CD4-positive, alpha-beta T cell (primary cell): ENCODE data around the gene VAMP8. TPM values are rescaled to one million over a fixed set of nuclear protein-coding genes. Genes with fewer than 3 reads are reported as not detected.
A peak's percentile ranks its signal among the peaks of the same experiment; 100 is the strongest.

Experiments
- ATAC-seq: fragments of 200-7000 bp; cut with Tn5 transposase; one replicate; pipeline ENCODE4 v1.10.0; 2022; ENCODE audit warnings: mild to moderate bottlenecking; ENCODE audit not compliant: poor library complexity
- CTCF ChIA-PET: fragments of 350-600 bp; sonication (Branson Sonifier 250); formaldehyde crosslinking; loops from one replicate; lab custom pipeline; 2021; ENCODE audit warnings: antibody characterized with exemption, inconsistent platforms; lab: Charles Lee
- POLR2A ChIA-PET: fragments of 350-600 bp; sonication (Branson Sonifier 250); formaldehyde crosslinking; loops from one replicate; lab custom pipeline; 2021; ENCODE audit warnings: antibody characterized with exemption, inconsistent platforms; lab: Charles Lee
- DNase-seq, 14 experiments: peaks; one replicate each; pipeline ENCODE4 v3.0.0-alpha.2; 2013 to 2020; ENCODE audit warnings: mixed read lengths in 2 of 14
- H3K27ac ChIP-seq, 2 donors: one replicate each; pipeline versions ENCODE4 v1.5.1 to v1.7.0; 2013; ENCODE audit warnings: low read length in 2 of 2, low read depth in 1 of 2, mild to moderate bottlenecking in 1 of 2
- H3K27me3 ChIP-seq, 2 experiments: 1 replicate in 1 of 2; 2 replicates in 1 of 2; pipeline versions ENCODE4 v1.6.1 to v1.7.0; 2013; ENCODE audit warnings: low read length in 2 of 2, control low read depth in 1 of 2, mild to moderate bottlenecking in 1 of 2, moderate library complexity in 1 of 2; ENCODE audit not compliant: insufficient read depth in 2 of 2, control insufficient read depth in 1 of 2
- H3K36me3 ChIP-seq: one replicate; pipeline ENCODE4 v1.6.1; 2013; ENCODE audit warnings: low read length, control low read depth; ENCODE audit not compliant: insufficient read depth
- H3K4me1 ChIP-seq: one replicate; pipeline ENCODE4 v1.6.1; 2013; ENCODE audit warnings: low read length, control low read depth; ENCODE audit not compliant: insufficient read depth
- H3K4me3 ChIP-seq: one replicate; pipeline ENCODE4 v1.5.1; 2013; ENCODE audit warnings: mild to moderate bottlenecking, low read length, moderate library complexity
- H3K9me3 ChIP-seq, 2 experiments: 1 replicate in 1 of 2; 2 replicates in 1 of 2; pipeline versions ENCODE4 v1.6.1 to v1.7.0; 2013; ENCODE audit warnings: low read length in 2 of 2, mild to moderate bottlenecking in 2 of 2, control low read depth in 1 of 2, moderate library complexity in 1 of 2; ENCODE audit not compliant: control insufficient read depth in 1 of 2, insufficient read depth in 1 of 2
- H3K27ac Mint-ChIP-seq: one replicate; pipeline ENCODE4 v1.8.0; 2020; ENCODE audit warnings: mixed read lengths
- H3K27me3 Mint-ChIP-seq: one replicate; pipeline ENCODE4 v1.8.0; 2021; ENCODE audit warnings: mixed read lengths
- H3K36me3 Mint-ChIP-seq: one replicate; pipeline ENCODE4 v1.8.0; 2021; ENCODE audit warnings: low read depth, mixed read lengths
- H3K4me1 Mint-ChIP-seq: one replicate; pipeline ENCODE4 v1.8.0; 2021; ENCODE audit warnings: low read depth, mixed read lengths
- H3K4me3 Mint-ChIP-seq: one replicate; pipeline ENCODE4 v1.8.0; 2020; ENCODE audit warnings: mild to moderate bottlenecking, mixed read lengths
- H3K9me3 Mint-ChIP-seq: one replicate; pipeline ENCODE4 v1.8.0; 2020; ENCODE audit warnings: mixed read lengths
- intact Hi-C, 2 experiments: fragments of 100-400 bp; cut with DNase I in 1 of 2; cut with micrococcal nuclease in 1 of 2; formaldehyde crosslinking; loops; one replicate each; pipeline versions ENCODE4 v1.15.1 to v1.9.0; 2023 to 2025; cut with DNase I, micrococcal nuclease
- total RNA-seq, 174 experiments: library from RNA in 2 of 174; stranded (reverse) in 2 of 174; gene quantifications; one replicate each; pipeline ENCODE4 v1.2.3 and lab custom pipeline; 2021 to 2026
- TF ChIP-seq, protein P1 (sequence below): fragments of 200-600 bp; IDR thresholded peaks from one replicate; pipeline ENCODE4 v1.8.0; 2022; ENCODE audit warnings: antibody characterized with exemption, mild to moderate bottlenecking

VAMP8 gene
- total RNA-seq, 2 experiments from 2014 or later: 32.3 to 37.3 TPM

DNA sequence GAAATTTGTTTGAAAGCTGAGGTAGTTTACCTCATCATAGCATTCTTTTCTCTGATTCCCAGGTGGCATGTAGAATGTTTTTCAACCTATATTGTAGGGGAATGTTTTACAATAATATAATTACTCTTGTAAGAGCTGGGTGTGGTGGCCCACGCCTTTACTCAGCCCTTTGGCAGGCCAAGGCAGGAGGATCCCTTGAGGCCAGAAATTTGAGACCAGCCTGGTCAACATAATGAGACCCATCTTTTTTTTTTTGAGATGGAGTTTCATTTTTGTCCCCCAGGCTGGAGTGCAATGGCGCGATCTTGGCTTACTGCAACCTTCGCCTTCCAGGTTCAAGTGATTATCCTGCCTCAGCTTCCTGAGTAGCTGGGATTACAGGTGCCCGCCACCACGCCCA lies 42.2 kb downstream of the VAMP8 start:
- H3K27me3 Mint-ChIP-seq: no peaks in the 10 kb centered on the region
- H3K4me3 Mint-ChIP-seq: peak overlapping the region; percentile 36
- H3K9me3 ChIP-seq: no peaks in the 10 kb centered on the region
- H3K27ac Mint-ChIP-seq: peak overlapping the region; percentile 9
- no peaks in the 10 kb centered on the region for H3K27me3 ChIP-seq
- H3K27ac ChIP-seq: no peak overlapping the region
- peaks cover 28% of the 10 kb centered on the region for H3K4me1 ChIP-seq
- CTCF ChIA-PET: interaction anchor here (2.5 kb wide), 1 partner anchor 18 kb away, joined by 8 read pairs; no protein-coding TSS in a partner anchor
- POLR2A ChIA-PET: interaction anchor here (1.0 to 1.1 kb wide), 2 partner anchors 18 to 81 kb away, joined by 3 to 4 read pairs; no protein-coding TSS in a partner anchor
- no peaks in the 10 kb centered on the region for H3K9me3 Mint-ChIP-seq
- peaks cover 57% of the 10 kb centered on the region for H3K36me3 ChIP-seq
- intact Hi-C loops: loop anchor here in 1 of 2 experiments (5.0 kb wide), 1 partner anchor 267 kb away; the partner anchor contains the start of genes ELMOD3 and RETSAT
- ATAC-seq: no peak
- no peak overlapping the region for H3K4me3 ChIP-seq
- DNase-seq: no peak
- peaks cover 66% of the 10 kb centered on the region for H3K36me3 Mint-ChIP-seq
- H3K4me1 Mint-ChIP-seq: peaks cover 30% of the 10 kb centered on the region
- TF ChIP-seq, protein P1, sequence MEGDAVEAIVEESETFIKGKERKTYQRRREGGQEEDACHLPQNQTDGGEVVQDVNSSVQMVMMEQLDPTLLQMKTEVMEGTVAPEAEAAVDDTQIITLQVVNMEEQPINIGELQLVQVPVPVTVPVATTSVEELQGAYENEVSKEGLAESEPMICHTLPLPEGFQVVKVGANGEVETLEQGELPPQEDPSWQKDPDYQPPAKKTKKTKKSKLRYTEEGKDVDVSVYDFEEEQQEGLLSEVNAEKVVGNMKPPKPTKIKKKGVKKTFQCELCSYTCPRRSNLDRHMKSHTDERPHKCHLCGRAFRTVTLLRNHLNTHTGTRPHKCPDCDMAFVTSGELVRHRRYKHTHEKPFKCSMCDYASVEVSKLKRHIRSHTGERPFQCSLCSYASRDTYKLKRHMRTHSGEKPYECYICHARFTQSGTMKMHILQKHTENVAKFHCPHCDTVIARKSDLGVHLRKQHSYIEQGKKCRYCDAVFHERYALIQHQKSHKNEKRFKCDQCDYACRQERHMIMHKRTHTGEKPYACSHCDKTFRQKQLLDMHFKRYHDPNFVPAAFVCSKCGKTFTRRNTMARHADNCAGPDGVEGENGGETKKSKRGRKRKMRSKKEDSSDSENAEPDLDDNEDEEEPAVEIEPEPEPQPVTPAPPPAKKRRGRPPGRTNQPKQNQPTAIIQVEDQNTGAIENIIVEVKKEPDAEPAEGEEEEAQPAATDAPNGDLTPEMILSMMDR: no peak

DNA sequence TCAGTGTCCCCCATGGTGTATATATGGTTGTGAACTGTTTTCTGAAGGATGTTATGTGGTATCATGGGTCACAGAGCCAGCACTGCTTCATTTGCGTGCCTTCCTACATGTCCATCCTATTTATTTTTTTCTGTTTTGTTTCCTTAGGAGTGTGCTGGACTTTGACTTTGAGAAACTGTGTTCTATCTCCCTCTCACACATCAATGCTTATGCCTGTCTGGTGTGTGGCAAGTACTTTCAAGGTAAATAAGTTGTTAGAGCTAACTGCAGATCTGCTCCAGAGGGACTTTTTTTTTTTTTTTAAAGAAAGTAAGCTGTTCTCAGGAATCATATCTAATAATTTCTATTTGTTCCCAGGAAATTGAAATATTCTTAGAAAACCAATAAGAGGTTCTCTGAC lies 44.0 kb downstream of the VAMP8 start:
- intact Hi-C loops: no loop called here
- H3K4me1 ChIP-seq: peaks cover 21% of the 10 kb centered on the region
- no peak for ATAC-seq
- ChIA-PET CTCF (interaction anchor here (1.2 to 2.5 kb wide), 3 partner anchors 16 to 82 kb away, joined by 3 to 8 read pairs (median 3); partner anchors contain the start of gene MAT2A), POLR2A (no interaction called here)
- H3K27ac Mint-ChIP-seq: no peak overlapping the region
- TF ChIP-seq, protein P1: no peak
- no peaks in the 10 kb centered on the region for H3K9me3 Mint-ChIP-seq
- H3K27me3 ChIP-seq: no peaks in the 10 kb centered on the region
- no peak for DNase-seq
- no peak overlapping the region for H3K4me3 ChIP-seq
- H3K4me3 Mint-ChIP-seq: no peak overlapping the region
- H3K36me3 ChIP-seq: peaks cover 72% of the 10 kb centered on the region
- H3K27me3 Mint-ChIP-seq: no peaks in the 10 kb centered on the region
- peaks cover 24% of the 10 kb centered on the region for H3K4me1 Mint-ChIP-seq
- no peak overlapping the region for H3K27ac ChIP-seq
- no peaks in the 10 kb centered on the region for H3K9me3 ChIP-seq
- H3K36me3 Mint-ChIP-seq: peaks cover 79% of the 10 kb centered on the region

DNA sequence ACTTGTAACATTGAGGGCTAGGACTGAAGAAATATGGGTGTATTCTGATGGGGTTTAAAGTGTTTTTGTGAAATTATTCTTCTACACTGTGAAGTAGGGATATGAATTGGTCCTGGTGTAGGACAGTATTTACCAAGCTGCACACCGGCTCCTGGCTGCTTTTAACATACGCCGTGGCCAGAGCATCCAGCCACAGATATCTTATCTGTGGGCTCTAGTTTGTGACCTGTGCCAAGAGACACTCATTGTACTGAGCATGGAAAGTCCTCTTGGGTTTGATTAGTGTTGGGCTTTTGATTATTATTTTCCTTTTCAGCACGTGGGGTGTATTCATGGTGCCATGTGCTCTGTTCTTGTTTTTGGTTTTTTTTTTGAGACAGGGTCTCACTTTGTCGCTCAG lies 46.6 kb downstream of the VAMP8 start:
- Mint-ChIP-seq H3K4me3 (no peak overlapping the region), H3K36me3 (peaks cover 79% of the 10 kb centered on the region), H3K9me3 (no peaks in the 10 kb centered on the region), H3K27ac (no peak overlapping the region), H3K4me1 (peaks cover 11% of the 10 kb centered on the region), H3K27me3 (no peaks in the 10 kb centered on the region)
- POLR2A ChIA-PET: no interaction called here
- CTCF ChIA-PET: interaction anchor here (0.5 to 2.7 kb wide), 2 partner anchors 13 to 18 kb away, joined by 3 to 9 read pairs; no protein-coding TSS in a partner anchor
- H3K4me1 ChIP-seq: peaks cover 5% of the 10 kb centered on the region
- H3K27me3 ChIP-seq: no peaks in the 10 kb centered on the region
- H3K9me3 ChIP-seq: no peaks in the 10 kb centered on the region
- intact Hi-C loops: no loop called here
- H3K36me3 ChIP-seq: peaks cover 91% of the 10 kb centered on the region
- no peak for DNase-seq
- ATAC-seq: no peak
- H3K4me3 ChIP-seq: no peak overlapping the region
- TF ChIP-seq, protein P1: no peak
- no peak overlapping the region for H3K27ac ChIP-seq
